ENCODE results near the gene ARIH2. TPM values are rescaled to one million over a fixed set of nuclear protein-coding genes. Genes with fewer than 3 reads are reported as not detected.

The ARIH2 gene
- total and polyA plus RNA-seq, 9 of the 15 experiments (the other 6 are each of a cell fraction or from before 2014, with no cell fraction given): 27.0 to 120 (median 108) TPM

GRCh38 chr3:48950051-48950450 lies 31.4 kb downstream of the ARIH2 start:
- no peak overlapping the region for H2AFZ ChIP-seq (ENCODE audit: low read depth, low read length)
- intact Hi-C loops (cut with micrococcal nuclease) (no loop called here), in situ Hi-C loops (cut with MboI) (no loop called here)
- H3K27ac ChIP-seq (ENCODE audit: extremely low read depth, low read depth, low read length): no peak overlapping the region; the same call in 2 of the 3 replicates
- ATAC-seq: no peak
- CTCF ChIA-PET (ENCODE audit: low intra/inter-chr PET ratio): no interaction called here
- H3K79me2 ChIP-seq (ENCODE audit: control insufficient read depth, insufficient read depth, low read length): peaks cover 68% of the 10 kb centered on the region
- DNase-seq (ENCODE audit: extremely low read depth in 1 of 4, low spot score in 3 of 4): no peak
- no peak overlapping the region for H3K4me3 ChIP-seq
- peaks cover 0 to 3% of the 10 kb centered on the region in 2 experiments; a peak in 1 of 5 replicates for H3K4me1 ChIP-seq (replicated peaks in 1 of 2; ENCODE audit: control insufficient read depth in 2 of 2, insufficient read depth in 2 of 2, low read length in 2 of 2)
- no peaks in the 10 kb centered on the region for H4K20me1 ChIP-seq (replicated peaks; ENCODE audit: control insufficient read depth, insufficient read depth, low read length)
- no CpG with 5 or more reads among the region's 1 CpG for WGBS (ENCODE audit: insufficient coverage, low coverage, missing lambda C conversion rate)
- peaks cover 40% of the 10 kb centered on the region for H3K36me3 ChIP-seq (ENCODE audit: control insufficient read depth, insufficient read depth, low read length)
- no peaks in the 10 kb centered on the region for H3K9me3 ChIP-seq (replicated peaks; ENCODE audit: control insufficient read depth, insufficient read depth, low read depth, low read length)
- POLR2A ChIA-PET: interaction anchor here (0.7 to 0.8 kb wide), 3 partner anchors 9 to 243 kb away, joined by 3 to 5 read pairs (median 5); no protein-coding TSS in a partner anchor
- no TSS peak for BruUV-seq (replicated peaks)
- no peak for FAIRE-seq
- no peaks in the 10 kb centered on the region for H3K9me1 ChIP-seq (ENCODE audit: control insufficient read depth, insufficient read depth, low read length)
- H3K4me2 ChIP-seq (ENCODE audit: insufficient read depth, low read length): no peak overlapping the region
- H3K9ac ChIP-seq (ENCODE audit: insufficient read depth in 1 of 2, low read depth in 2 of 2, low read length in 2 of 2): no peak overlapping the region
- H3K27me3 ChIP-seq (ENCODE audit: control insufficient read depth in 2 of 2, insufficient read depth in 2 of 2, low read length in 2 of 2): no peaks in the 10 kb centered on the region
- no peak for TF ChIP-seq FOXJ2 (tag; IDR thresholded peaks at IDR 0.05)
- no peak for TF ChIP-seq ATF6 (CRISPR knock-in tag; IDR thresholded peaks at IDR 0.05)
- TF ChIP-seq ZNF318 (IDR thresholded peaks at IDR 0.05; ENCODE audit: borderline replicate concordance in 1 of 2, low read depth in 1 of 2): no peak
- TF ChIP-seq ZNF592 (IDR thresholded peaks at IDR 0.05): no peak
- no peak for TF ChIP-seq RBM34 (IDR thresholded peaks at IDR 0.05; ENCODE audit: borderline replicate concordance, insufficient read depth, low read length)
- no peak for TF ChIP-seq ELF1 (tag; IDR thresholded peaks at IDR 0.05)
- no peak for TF ChIP-seq PTRF (tag; IDR thresholded peaks at IDR 0.05)
